T-helper 2 cell (primary cell): ENCODE data around the gene FOXN3.
A peak's percentile ranks its signal among the peaks of the same experiment; 100 is the strongest.

Source experiments
- DNase-seq, 5 experiments: peaks; one replicate each; pipeline versions ENCODE4 v3.0.0 to v3.0.0-alpha.2; 2012 to 2022

FOXN3 gene

GRCh38 chr14:89382901-89383845, 33.9 kb downstream of the FOXN3 start:
- DNase-seq, result no peak

- no peak for DNase-seq
These were observed 34.5 kb downstream of the FOXN3 start for GRCh38 chr14:89382487-89382886.

GRCh38 chr14:89379891-89380820, 36.9 kb downstream of the FOXN3 start:
- no peak for DNase-seq

- no peak for DNase-seq
These were observed 38.0 kb downstream of the FOXN3 start for GRCh38 chr14:89379006-89379405.

- peak in 1 of 5 experiments; percentile 9 for DNase-seq
These were observed 38.9 kb downstream of the FOXN3 start for GRCh38 chr14:89378119-89378518.

GRCh38 chr14:89377544-89377943, 39.5 kb downstream of the FOXN3 start:
- DNase-seq, result no peak

GRCh38 chr14:89374908-89375307, 42.1 kb downstream of the FOXN3 start:
- no peak for DNase-seq

GRCh38 chr14:89373185-89373584, 43.8 kb downstream of the FOXN3 start:
- DNase-seq, result no peak

GRCh38 chr14:89372512-89372883, 44.5 kb downstream of the FOXN3 start:
- no peak for DNase-seq

- no peak for DNase-seq
These were observed 45.2 kb downstream of the FOXN3 start for GRCh38 chr14:89371585-89372511.

- DNase-seq, result no peak
These were observed 46.3 kb downstream of the FOXN3 start for GRCh38 chr14:89370781-89371180.

- DNase-seq, result no peak
These were observed 46.7 kb downstream of the FOXN3 start for GRCh38 chr14:89370381-89370780.

GRCh38 chr14:89369656-89370055, 47.4 kb downstream of the FOXN3 start:
- no peak for DNase-seq

GRCh38 chr14:89368490-89369477, 48.2 kb downstream of the FOXN3 start:
- DNase-seq, result no peak

GRCh38 chr14:89367779-89368120, 49.3 kb downstream of the FOXN3 start:
- no peak for DNase-seq

GRCh38 chr14:89366864-89367778, 49.9 kb downstream of the FOXN3 start:
- no peak for DNase-seq

- DNase-seq, result peak in 4 of 5 experiments; percentile 36 to 84 (median 42)
These were observed 51.8 kb downstream of the FOXN3 start for GRCh38 chr14:89365061-89365801.

- DNase-seq, result no peak
These were observed 52.7 kb downstream of the FOXN3 start for GRCh38 chr14:89364316-89364715.

GRCh38 chr14:89360277-89360676, 56.8 kb downstream of the FOXN3 start:
- DNase-seq, result no peak
